HUES6 (cell line): Measurements from ENCODE around the gene MGAT5B.
"Not testable (repeated sequence)": the region's sequence is repeated elsewhere in the genome, so short reads cannot be mapped to it uniquely, and the experiment has no call there.

Source experiments
- H3K27ac ChIP-seq: 2 replicates; pipeline ENCODE4 v1.7.0; 2013; ENCODE audit warnings: low read depth, mild to moderate bottlenecking, low read length, inconsistent platforms
- H3K27me3 ChIP-seq: 2 replicates; pipeline ENCODE4 v1.6.1; 2013; ENCODE audit warnings: low read length; ENCODE audit not compliant: control insufficient read depth, insufficient read depth
- H3K36me3 ChIP-seq: 2 replicates; pipeline ENCODE4 v1.6.1; 2013; ENCODE audit warnings: low read length; ENCODE audit not compliant: control insufficient read depth, insufficient read depth
- H3K4me1 ChIP-seq: 2 replicates; pipeline ENCODE4 v1.6.1; 2013; ENCODE audit warnings: low read length; ENCODE audit not compliant: control insufficient read depth, insufficient read depth
- H3K4me3 ChIP-seq: 2 replicates; pipeline ENCODE4 v1.5.1; 2013; ENCODE audit warnings: low read depth, low read length
- H3K9ac ChIP-seq: one replicate; pipeline ENCODE4 v1.6.1; 2013; ENCODE audit warnings: mild to moderate bottlenecking, low read length
- H3K9me3 ChIP-seq: 2 replicates; pipeline ENCODE4 v1.6.1; 2013; ENCODE audit warnings: low read depth, low read length; ENCODE audit not compliant: control insufficient read depth, insufficient read depth

The MGAT5B gene

DNA sequence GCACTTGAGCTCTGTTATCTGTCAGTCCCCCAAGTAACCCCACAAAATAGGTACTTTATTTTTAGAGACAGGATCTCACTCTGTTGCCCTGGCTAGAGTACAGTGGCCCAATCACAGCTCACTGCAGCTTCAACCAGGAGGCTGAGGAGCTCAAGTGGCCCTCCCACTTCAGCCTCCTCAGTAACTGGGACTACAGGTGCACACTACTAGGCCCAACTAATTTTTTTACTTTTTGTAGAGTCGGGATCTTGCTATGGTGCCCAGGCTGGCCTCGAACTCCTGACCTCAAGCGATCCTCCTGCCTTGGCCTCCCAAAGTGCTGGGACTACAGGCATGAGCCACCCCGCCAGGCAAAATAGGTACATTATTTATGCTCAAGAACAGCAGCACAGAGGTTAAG, 99.6 kb downstream of the MGAT5B start:
- Histone ChIP-seq H3K4me3 (peak overlapping the region; percentile 69), H3K27me3 (no peaks in the 10 kb centered on the region), H3K27ac (no peak overlapping the region)

GRCh38 chr17:76968707-76969597, 100.7 kb downstream of the MGAT5B start:
- H3K4me1 ChIP-seq: peaks cover 58% of the 10 kb centered on the region
- H3K9me3 ChIP-seq: no peaks in the 10 kb centered on the region
- H3K36me3 ChIP-seq: no peaks in the 10 kb centered on the region
- H3K27ac ChIP-seq: peak overlapping the region; percentile 92
- no peaks in the 10 kb centered on the region for H3K27me3 ChIP-seq
- peak overlapping the region; percentile 69 for H3K4me3 ChIP-seq
- peak overlapping the region; percentile 89 for H3K9ac ChIP-seq

More for the DNA sequence above, 99.6 kb downstream of the MGAT5B start:
- H3K9ac ChIP-seq: no peak overlapping the region
- H3K4me1 ChIP-seq: peaks cover 53% of the 10 kb centered on the region
- no peaks in the 10 kb centered on the region for H3K36me3 ChIP-seq
- no peaks in the 10 kb centered on the region for H3K9me3 ChIP-seq

DNA sequence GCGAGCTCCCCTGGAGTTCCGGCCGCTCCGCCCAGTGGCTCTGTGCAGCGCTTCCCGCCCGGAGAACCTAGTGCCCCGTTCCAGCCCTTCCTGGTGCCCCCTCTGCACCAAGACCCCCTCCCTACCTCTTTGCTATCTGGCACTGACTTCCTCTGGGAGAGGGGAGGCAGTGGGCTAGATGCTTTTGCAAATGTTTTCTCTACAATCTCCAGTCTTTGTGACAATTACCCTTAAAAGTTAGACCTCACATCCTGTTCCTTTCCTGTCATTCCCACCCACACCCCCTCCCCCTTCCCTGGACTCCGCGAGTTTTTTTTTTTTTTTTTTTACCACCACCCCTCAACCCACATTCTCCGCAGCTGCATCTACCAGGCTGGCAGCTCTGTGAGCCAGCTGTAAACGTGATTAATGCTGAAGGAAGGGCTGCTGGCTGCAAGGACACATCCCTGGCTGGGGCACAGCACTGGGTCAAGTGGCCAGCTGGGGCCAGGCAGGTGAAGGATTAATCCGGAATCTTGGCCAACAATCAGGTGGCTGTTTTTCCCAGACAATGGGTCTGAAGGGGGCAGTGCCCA, 101.5 kb downstream of the MGAT5B start:
- Histone ChIP-seq H3K27ac (peak overlapping the region; percentile 92), H3K4me3 (peak overlapping the region; percentile 69)

GRCh38 chr17:76970228-76970627, 102.0 kb downstream of the MGAT5B start:
- peak overlapping the region; percentile 92; the same call in 1 of the 2 replicates for H3K27ac ChIP-seq
- H3K4me3 ChIP-seq: peak overlapping the region; percentile 69
- H3K9ac ChIP-seq: peak overlapping the region; percentile 89
- H3K27me3 ChIP-seq, H3K9me3 ChIP-seq, H3K36me3 ChIP-seq: not testable (repeated sequence)
- H3K4me1 ChIP-seq: peaks cover 58% of the 10 kb centered on the region

More for the DNA sequence above, 101.5 kb downstream of the MGAT5B start:
- Histone ChIP-seq H3K4me1 (peaks cover 58% of the 10 kb centered on the region), H3K27me3 (no peaks in the 10 kb centered on the region), H3K9me3 (no peaks in the 10 kb centered on the region), H3K9ac (peak overlapping the region; percentile 89), H3K36me3 (no peaks in the 10 kb centered on the region)

- Histone ChIP-seq H3K27me3 (no peaks in the 10 kb centered on the region), H3K36me3 (no peaks in the 10 kb centered on the region), H3K27ac (no peak overlapping the region), H3K9me3 (peaks cover 7% of the 10 kb centered on the region), H3K4me1 (peaks cover 49% of the 10 kb centered on the region), H3K4me3 (no peak overlapping the region), H3K9ac (no peak overlapping the region)
Observed at GRCh38 chr17:76972046-76972641, 103.9 kb downstream of the MGAT5B start.

- H3K9ac ChIP-seq: no peak overlapping the region
- no peak overlapping the region for H3K4me3 ChIP-seq
- H3K9me3 ChIP-seq: peaks cover 16% of the 10 kb centered on the region
- no peaks in the 10 kb centered on the region for H3K27me3 ChIP-seq
- H3K36me3 ChIP-seq: no peaks in the 10 kb centered on the region
- H3K27ac ChIP-seq: no peak overlapping the region
- H3K4me1 ChIP-seq: peaks cover 41% of the 10 kb centered on the region
Observed at GRCh38 chr17:76973040-76973439, 104.8 kb downstream of the MGAT5B start.

- peaks cover 28% of the 10 kb centered on the region for H3K9me3 ChIP-seq
- no peaks in the 10 kb centered on the region for H3K36me3 ChIP-seq
- peaks cover 34% of the 10 kb centered on the region for H3K4me1 ChIP-seq
- H3K4me3 ChIP-seq: no peak overlapping the region
- H3K27me3 ChIP-seq: no peaks in the 10 kb centered on the region
- H3K9ac ChIP-seq: no peak overlapping the region
- no peak overlapping the region for H3K27ac ChIP-seq
Observed at GRCh38 chr17:76974721-76975120, 106.5 kb downstream of the MGAT5B start.

GRCh38 chr17:76978050-76978449, 109.8 kb downstream of the MGAT5B start:
- not testable (repeated sequence) for H3K9ac ChIP-seq, H3K4me3 ChIP-seq, H3K4me1 ChIP-seq, H3K27ac ChIP-seq, H3K36me3 ChIP-seq, H3K27me3 ChIP-seq
- peaks cover 28% of the 10 kb centered on the region for H3K9me3 ChIP-seq

DNA sequence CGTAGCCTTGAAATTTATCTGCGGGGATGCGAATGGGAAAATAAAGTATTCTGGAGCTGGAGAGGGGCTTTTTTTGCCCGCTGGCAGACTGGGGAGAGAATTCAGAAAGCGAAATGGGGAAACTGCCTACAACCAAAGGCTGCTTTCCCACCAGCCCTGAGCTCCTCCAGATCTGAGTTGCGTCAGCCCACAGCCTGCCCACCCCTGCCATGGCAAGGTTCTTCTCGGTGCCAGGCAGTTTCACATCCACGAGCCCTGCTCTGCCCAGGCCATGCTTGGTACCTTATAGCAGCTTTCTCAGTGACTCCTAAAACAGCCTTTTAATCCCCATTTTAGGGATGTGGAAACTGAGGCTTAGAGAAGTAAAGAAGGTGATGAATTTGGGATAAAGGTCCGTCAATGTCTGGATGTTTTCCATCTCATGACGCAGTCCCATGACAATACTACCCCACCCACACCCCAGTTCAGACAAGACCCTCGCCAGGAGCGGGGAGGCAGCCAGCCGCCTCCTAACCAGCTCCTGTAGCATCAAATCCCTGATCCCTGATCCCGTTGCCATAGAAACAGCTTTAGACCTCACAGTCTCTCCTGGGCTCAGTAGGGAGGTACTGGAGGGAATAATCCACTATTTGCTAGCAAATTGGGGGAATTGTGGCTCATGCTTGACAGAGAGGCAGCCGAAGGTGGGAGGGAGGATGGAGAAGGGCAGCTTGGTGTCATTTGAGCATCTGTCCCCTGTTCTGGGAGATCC, 113.5 kb downstream of the MGAT5B start:
- Histone ChIP-seq H3K9ac (no peak overlapping the region), H3K27ac (no peak overlapping the region), H3K4me3 (no peak overlapping the region), H3K27me3 (no peaks in the 10 kb centered on the region), H3K9me3 (peaks cover 24% of the 10 kb centered on the region), H3K36me3 (no peaks in the 10 kb centered on the region), H3K4me1 (peaks cover 14% of the 10 kb centered on the region)

GRCh38 chr17:76982408-76983074, 114.3 kb downstream of the MGAT5B start:
- Histone ChIP-seq H3K9ac (no peak overlapping the region), H3K4me3 (no peak overlapping the region), H3K27ac (no peak overlapping the region), H3K4me1 (peaks cover 14% of the 10 kb centered on the region), H3K36me3 (no peaks in the 10 kb centered on the region), H3K9me3 (peaks cover 17% of the 10 kb centered on the region), H3K27me3 (no peaks in the 10 kb centered on the region)
